Astrocyte (in vitro differentiated cells and primary cell): ENCODE measurements around the gene ZNF225.

Experiments used
- CTCF ChIP-seq: IDR thresholded peaks from 2 replicates; pipeline ENCODE4 v1.5.1; 2011; ENCODE audit warnings: low read depth, mild to moderate bottlenecking, inconsistent platforms, low read length, moderate library complexity; ENCODE audit not compliant: insufficient read depth
- EZH2 ChIP-seq: IDR thresholded peaks from 2 replicates; pipeline ENCODE4 v1.6.1; 2012; ENCODE audit warnings: mild to moderate bottlenecking, low read length, inconsistent platforms; ENCODE audit not compliant: insufficient read depth

GRCh38 chr19:44141191-44142058, 28.2 kb downstream of the ZNF225 start, which contains the start of gene ZNF234:
- TF ChIP-seq CTCF: no peak
- TF ChIP-seq EZH2: no peak
